ENCODE results near the gene VANGL1.

DNA sequence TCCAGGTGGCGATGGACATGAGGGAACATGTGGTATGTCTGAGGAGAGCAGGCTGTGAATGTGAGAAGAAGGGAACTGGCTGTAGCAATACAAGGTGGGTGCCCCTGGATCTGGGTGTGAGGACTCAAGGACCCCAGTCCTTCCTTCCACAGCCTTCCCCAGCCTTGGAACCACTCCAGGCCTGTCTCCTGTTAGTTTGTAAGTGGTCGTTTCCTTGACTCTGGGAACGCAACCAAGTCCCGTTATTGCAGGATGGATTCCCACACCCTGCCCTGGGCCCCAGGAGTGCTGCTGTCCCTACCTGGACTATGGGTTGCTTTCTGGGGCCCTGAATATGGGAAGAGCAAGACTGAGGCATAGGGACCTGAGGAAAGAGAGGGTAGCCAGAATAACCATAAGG lies 47.2 kb upstream of the VANGL1 start:
- TF ChIP-seq, protein P1, sequence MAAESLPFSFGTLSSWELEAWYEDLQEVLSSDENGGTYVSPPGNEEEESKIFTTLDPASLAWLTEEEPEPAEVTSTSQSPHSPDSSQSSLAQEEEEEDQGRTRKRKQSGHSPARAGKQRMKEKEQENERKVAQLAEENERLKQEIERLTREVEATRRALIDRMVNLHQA (CRISPR knock-in tag; IDR thresholded peaks at IDR 0.05): no peak
- TF ChIP-seq U2AF2 (IDR thresholded peaks at IDR 0.05; ENCODE audit: low read depth, low read length) (no peak), BHLHE40 (IDR thresholded peaks at IDR 0.05; ENCODE audit: low read length) (no peak)
- TF ChIP-seq, protein P2, sequence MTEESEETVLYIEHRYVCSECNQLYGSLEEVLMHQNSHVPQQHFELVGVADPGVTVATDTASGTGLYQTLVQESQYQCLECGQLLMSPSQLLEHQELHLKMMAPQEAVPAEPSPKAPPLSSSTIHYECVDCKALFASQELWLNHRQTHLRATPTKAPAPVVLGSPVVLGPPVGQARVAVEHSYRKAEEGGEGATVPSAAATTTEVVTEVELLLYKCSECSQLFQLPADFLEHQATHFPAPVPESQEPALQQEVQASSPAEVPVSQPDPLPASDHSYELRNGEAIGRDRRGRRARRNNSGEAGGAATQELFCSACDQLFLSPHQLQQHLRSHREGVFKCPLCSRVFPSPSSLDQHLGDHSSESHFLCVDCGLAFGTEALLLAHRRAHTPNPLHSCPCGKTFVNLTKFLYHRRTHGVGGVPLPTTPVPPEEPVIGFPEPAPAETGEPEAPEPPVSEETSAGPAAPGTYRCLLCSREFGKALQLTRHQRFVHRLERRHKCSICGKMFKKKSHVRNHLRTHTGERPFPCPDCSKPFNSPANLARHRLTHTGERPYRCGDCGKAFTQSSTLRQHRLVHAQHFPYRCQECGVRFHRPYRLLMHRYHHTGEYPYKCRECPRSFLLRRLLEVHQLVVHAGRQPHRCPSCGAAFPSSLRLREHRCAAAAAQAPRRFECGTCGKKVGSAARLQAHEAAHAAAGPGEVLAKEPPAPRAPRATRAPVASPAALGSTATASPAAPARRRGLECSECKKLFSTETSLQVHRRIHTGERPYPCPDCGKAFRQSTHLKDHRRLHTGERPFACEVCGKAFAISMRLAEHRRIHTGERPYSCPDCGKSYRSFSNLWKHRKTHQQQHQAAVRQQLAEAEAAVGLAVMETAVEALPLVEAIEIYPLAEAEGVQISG (CRISPR knock-in tag; IDR thresholded peaks at IDR 0.05): no peak
- TF ChIP-seq, protein P3, sequence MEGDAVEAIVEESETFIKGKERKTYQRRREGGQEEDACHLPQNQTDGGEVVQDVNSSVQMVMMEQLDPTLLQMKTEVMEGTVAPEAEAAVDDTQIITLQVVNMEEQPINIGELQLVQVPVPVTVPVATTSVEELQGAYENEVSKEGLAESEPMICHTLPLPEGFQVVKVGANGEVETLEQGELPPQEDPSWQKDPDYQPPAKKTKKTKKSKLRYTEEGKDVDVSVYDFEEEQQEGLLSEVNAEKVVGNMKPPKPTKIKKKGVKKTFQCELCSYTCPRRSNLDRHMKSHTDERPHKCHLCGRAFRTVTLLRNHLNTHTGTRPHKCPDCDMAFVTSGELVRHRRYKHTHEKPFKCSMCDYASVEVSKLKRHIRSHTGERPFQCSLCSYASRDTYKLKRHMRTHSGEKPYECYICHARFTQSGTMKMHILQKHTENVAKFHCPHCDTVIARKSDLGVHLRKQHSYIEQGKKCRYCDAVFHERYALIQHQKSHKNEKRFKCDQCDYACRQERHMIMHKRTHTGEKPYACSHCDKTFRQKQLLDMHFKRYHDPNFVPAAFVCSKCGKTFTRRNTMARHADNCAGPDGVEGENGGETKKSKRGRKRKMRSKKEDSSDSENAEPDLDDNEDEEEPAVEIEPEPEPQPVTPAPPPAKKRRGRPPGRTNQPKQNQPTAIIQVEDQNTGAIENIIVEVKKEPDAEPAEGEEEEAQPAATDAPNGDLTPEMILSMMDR (CRISPR knock-in tag; IDR thresholded peaks at IDR 0.05): no peak
